Activated CD8-positive, alpha-beta memory T cell treated with anti-CD3 and anti-CD28 coated beads for 4 hours (primary cell): Measurements from ENCODE around the gene TESPA1.

Source experiments
- DNase-seq, 2 donors: peaks; one replicate each; pipeline ENCODE4 v3.0.0-alpha.2; 2020; ENCODE audit warnings: low read depth in 2 of 2

The TESPA1 gene, protein sequence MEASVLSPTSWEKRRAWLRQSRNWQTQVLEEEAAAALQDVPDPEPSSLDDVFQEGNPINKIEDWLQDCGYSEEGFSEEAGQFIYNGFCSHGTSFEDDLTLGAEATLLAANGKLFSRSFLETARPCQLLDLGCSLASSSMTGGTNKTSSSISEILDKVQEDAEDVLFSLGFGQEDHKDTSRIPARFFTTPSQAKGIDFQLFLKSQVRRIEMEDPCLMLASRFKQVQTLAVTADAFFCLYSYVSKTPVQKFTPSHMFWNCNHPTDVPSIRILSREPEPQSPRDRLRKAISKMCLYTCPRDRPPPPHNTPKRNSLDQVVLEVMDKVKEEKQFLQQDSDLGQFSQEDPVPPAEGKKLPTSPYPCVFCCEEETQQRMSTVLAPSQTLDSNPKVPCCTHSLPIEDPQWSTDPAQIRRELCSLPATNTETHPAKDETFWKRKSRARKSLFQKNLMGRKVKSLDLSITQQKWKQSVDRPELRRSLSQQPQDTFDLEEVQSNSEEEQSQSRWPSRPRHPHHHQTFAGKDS

DNA sequence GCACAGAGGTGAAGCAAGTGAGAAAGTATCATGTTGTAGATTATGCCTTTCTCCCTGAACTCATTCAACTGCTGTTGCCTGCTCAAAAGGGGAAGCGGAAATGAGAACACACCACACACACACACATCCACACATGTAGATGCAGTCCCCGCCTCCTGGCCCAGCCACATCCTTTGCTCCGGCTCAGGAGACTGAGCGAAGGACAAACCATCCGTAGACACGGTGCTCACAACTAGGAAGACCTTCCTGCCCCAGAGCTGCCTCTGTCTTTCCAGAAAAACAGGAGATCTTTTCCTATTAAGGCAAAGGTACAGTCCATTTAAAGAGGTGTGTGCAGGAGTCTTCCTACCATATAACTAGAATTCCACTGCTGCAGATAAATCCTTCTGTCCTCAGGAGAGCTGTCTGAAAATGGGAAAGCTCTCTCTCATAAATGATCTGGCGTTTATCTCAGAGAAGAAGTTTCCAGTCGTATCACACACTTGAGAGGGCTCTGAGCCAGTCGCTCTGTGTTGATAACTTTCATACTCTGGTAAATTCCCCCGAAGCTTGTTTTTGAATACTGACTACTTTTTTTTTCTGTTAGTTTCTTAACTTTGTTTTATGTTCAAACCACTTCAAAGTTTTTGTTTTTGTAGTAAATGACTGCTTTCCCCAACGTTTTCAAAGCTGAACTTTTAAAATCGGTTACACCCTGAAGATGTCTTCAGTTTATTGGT lies at the start of gene TESPA1:
TSS of gene TESPA1 (minus strand) at position 105 of the 719 bp plus-strand sequence. CDS start 10,200 bp downstream, outside the sequence.
- peak; percentile 66 to 78 for DNase-seq

DNA sequence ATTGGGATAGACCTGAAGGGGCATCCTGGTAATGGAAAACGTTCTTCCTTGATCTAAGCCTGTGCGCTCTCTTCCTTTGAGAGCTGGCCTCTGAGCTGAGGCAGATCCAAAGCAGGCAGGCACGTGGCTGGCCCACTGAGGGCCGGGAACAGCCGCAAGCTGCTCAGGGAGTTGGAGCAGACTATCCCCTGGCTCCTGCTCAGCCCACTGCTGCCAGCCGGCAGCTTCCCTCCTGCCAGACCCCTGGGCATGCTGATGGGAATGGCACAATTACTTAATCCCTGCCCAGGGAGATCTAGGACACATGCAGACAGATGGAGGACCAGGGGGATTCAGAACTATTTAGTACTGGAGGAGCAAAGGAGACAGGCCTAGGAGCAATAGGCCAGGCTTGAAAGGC lies 49.7 kb upstream of the TESPA1 start:
- DNase-seq, result no peak

GRCh38 chr12:55025508-55025907 lies 40.9 kb upstream of the TESPA1 start:
- no peak for DNase-seq

DNA sequence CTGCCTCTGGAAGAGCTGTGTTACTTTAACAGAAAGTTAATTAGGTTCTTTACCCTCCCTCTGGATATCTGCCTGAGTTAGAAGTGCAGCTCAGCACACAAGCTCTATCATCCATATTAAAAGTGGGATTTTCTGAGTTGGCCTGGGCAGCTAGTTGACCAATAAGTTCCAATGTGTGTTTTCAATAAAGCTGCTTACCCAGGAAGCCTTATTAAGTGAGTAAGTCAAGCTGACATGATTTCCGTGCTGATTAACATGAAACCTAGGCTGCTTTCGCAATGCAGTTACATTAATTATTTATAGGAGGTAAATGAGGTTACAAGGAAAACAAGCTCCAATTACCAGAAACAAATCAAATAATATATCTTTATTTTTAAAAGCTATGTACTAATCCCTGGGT lies 40.0 kb upstream of the TESPA1 start:
- no peak for DNase-seq

GRCh38 chr12:55019784-55020183 lies 35.2 kb upstream of the TESPA1 start, which contains the start of gene NEUROD4:
NEUROD4 (plus strand) TSS chr12:55019974; CDS start chr12:55026440, 6,466 bp downstream.
- no peak for DNase-seq

GRCh38 chr12:55017416-55017925 lies 32.9 kb upstream of the TESPA1 start:
- no peak for DNase-seq

DNA sequence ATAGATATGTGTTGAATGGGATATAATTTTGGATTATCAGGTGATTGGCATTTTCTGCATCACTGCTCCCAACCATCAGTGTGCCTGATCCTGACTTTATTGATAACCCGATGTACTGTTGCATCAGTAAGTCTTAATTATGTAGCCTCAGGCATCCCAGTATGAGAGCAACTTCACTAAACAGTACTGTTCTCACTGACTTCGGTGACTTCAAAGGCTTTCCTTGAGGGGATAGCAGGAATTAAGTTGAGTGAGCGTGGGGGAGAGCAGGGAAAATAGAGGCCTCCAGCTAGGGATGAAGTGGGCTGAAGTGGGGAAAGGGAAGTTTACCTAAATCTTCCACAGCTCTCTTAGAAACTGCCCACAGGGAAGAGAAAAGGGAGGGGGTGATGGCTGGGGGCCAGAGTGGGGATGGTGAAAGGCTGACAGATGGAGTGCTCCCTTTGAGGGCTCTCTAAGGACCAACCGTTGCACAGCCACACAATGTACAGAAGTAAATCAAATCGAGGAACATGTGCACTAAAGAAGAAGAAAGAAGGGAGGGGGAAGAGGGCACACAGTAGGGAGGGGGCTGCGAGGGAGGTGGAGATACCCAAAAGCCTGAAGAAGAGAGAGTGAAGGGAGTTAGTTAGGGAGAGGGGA lies 24.5 kb upstream of the TESPA1 start:
- DNase-seq, result no peak

DNA sequence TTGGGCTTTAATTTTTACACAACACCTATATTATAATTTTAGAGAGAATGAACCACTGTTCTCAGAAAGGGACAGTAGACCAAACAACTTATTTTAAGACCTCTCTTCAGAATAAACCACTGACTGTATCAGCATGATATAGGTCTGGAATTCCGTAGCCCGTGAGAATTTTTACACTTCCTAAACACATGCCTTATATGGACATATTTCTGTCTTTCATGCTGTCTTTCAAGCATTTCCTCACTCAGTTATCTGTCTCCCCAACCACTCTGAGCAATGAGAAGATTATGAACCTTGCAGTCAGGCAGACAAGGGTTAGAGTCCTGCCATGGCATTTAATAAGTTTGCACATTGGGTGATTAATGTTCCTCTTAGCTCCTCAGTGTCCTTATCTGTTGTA lies 17.8 kb upstream of the TESPA1 start:
- DNase-seq, result no peak

GRCh38 chr12:55001198-55001868 lies 16.8 kb upstream of the TESPA1 start:
- DNase-seq, result no peak

GRCh38 chr12:54998958-54999510 lies 14.5 kb upstream of the TESPA1 start:
- no peak for DNase-seq

DNA sequence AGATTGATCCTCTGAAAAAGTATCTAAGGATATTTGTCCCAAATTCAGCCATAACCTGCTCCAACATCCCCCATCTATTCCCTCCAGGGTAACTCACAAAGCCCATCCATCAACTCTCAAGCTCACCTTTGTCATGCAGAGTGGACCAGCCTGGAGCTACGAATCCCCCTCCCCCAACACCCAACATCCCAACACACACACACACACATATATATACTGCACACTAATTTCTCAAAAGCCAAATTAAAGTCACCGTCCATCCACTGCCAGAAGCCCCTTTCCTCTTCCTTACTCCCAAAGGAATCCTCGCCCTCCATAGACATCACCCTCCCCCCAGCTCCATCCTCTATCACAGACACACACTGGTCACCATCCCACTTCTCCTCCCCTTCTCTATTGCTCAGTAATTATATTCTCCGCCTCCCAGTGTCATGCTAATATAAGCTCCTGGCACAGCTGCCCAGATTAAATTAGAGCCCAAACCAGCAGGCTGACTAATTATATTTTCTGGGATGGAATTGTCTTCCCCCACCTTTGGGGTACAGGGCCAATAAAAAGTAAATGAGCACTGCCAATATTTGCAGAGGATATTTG lies 13.5 kb upstream of the TESPA1 start:
- DNase-seq, result no peak

DNA sequence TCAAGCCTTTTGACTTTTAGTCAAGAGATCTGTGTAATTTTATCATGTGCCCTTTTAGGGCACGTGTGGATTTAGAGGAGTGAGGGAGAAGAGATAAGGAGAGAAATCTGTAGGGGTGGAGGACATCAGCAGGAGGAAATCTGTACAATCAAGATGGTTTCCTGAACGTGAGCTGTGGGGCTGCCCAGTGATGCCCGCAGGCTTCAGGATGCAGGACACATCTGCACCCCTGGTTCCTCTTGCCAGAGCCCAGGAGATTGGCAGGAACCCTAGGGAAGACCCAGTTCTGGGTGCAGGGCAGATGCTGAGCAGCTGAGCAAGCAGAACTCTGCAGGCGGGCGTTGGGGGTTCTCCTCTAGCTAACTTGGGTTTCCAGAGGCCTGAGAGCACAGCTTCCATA lies 11.6 kb upstream of the TESPA1 start:
- DNase-seq, result no peak

GRCh38 chr12:54993181-54993835 lies 8.7 kb upstream of the TESPA1 start:
- DNase-seq, result peak; percentile 15 to 45

GRCh38 chr12:54991991-54992375 lies 7.4 kb upstream of the TESPA1 start:
- DNase-seq, result no peak

DNA sequence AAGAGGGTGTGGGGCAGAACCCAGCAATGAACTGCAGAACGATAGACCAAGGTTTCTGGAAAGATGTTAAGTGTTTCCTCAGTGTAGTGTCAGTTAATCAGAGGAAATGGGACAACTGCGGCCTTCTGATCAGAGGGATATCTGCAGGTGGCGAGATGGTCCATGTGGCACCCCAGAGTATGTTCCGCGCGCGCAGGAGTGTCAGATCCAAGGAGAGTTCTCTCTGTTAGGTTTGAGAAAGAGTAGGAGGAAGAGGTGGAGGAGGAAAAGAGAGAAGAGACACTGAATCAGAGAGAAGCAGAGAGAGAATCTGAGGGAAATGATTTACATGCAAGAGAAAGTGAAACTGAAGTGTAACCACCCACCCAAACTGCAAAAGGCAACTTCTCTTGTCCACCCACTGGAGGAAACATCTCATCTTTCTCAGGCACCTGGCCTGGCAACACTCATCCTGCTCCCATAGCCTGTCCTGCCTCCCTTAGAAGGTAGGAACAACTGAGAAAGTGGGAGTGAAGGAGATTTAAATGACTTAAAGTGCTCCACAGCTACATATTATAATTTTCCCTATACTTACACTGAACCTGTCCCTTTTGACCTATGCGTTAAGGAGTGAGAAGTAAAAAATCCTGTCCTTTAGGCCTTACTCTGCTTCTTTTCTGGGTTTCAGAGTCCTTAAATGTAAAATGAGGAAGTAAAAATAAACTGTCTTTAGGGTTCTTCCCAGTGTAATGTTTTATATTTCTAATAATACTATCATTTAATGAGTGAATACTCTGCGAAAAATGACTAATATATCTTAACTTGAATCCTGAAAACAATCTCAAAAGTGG lies 6.8 kb upstream of the TESPA1 start:
- no peak for DNase-seq

- no peak for DNase-seq
Measured at GRCh38 chr12:54989829-54990228, 5.3 kb upstream of the TESPA1 start.

GRCh38 chr12:54988402-54989054 lies 4.0 kb upstream of the TESPA1 start:
- no peak for DNase-seq

- no peak for DNase-seq
Measured at GRCh38 chr12:54987611-54988231, 3.2 kb upstream of the TESPA1 start.
